NT2/D1 (cell line): ENCODE data around the gene MSRB1.

Source experiments
- YY1 ChIP-seq: IDR thresholded peaks from 2 replicates; pipeline ENCODE4 v1.6.1; 2011; ENCODE audit not compliant: insufficient read length, insufficient read depth
- ZNF274 ChIP-seq: IDR thresholded peaks from 2 replicates; pipeline ENCODE4 v1.6.1; 2011; ENCODE audit warnings: mild to moderate bottlenecking, low read depth, low read length

DNA sequence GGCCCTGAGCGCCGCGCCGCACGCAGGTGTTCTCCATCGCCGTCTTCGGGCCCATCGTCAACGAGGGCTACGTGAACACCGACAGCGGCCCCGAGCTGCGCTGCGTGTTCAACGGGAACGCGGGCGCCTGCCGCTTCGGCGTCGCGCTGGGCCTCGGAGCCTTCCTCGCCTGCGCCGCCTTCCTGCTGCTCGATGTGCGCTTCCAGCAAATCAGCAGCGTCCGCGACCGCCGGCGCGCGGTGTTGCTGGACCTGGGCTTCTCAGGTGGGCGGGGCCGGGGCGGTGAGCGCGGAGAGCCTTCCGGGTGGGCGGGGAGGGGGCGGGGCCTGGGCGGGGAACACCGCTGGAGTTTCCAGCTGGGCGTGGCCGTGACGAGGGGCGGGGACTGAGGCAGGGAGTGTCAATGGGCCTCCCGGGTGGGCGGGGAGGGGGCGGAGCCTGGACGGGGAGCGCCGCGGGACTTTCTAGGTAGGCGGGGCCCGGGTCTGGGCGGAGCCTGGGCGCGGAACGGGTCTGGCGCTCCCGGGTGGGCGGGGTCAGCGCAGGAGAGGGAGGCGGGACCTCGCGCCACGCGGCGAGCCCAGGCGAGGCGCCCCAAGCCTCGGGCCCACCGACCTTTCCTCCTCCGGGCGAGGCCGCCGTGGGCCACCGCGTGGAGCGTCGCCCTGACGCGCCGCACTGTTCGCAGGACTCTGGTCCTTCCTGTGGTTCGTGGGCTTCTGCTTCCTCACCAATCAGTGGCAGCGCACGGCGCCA lies 49.1 kb upstream of the MSRB1 start:
- no peak for TF ChIP-seq YY1
- TF ChIP-seq ZNF274: no peak
